ENCODE results near the gene STK24. TPM values are rescaled to one million over a fixed set of nuclear protein-coding genes. Genes with fewer than 3 reads are reported as not detected.

STK24 gene
- total and polyA plus RNA-seq, 2 donors (not counting 1 experiment from before 2014, with no cell fraction given) = 53.2 to 73.1 TPM

- peaks cover 3% of the 10 kb centered on the region for H4K20me1 ChIP-seq (ENCODE audit: control insufficient read depth, extremely low read depth, insufficient read depth, low read length)
- no peaks in the 10 kb centered on the region for H3K27me3 ChIP-seq (ENCODE audit: control insufficient read depth, insufficient read depth, low read length)
- H3K27ac ChIP-seq (ENCODE audit: insufficient read depth, low read length) = no peak overlapping the region
- no peak overlapping the region for H3K4me3 ChIP-seq (replicated peaks in 1 of 4; ENCODE audit: control extremely low read depth in 1 of 4, insufficient read depth in 1 of 4, low read depth in 3 of 4, low read length in 4 of 4)
- H3K79me2 ChIP-seq (ENCODE audit: control insufficient read depth, insufficient read depth, low read length) = peaks cover 90% of the 10 kb centered on the region
- no peak for DNase-seq (ENCODE audit: low read depth in 2 of 2)
- no peak for TF ChIP-seq EZH2 (IDR thresholded peaks at IDR 0.05; ENCODE audit: low read length, missing control alignments)
- TF ChIP-seq, protein P1, sequence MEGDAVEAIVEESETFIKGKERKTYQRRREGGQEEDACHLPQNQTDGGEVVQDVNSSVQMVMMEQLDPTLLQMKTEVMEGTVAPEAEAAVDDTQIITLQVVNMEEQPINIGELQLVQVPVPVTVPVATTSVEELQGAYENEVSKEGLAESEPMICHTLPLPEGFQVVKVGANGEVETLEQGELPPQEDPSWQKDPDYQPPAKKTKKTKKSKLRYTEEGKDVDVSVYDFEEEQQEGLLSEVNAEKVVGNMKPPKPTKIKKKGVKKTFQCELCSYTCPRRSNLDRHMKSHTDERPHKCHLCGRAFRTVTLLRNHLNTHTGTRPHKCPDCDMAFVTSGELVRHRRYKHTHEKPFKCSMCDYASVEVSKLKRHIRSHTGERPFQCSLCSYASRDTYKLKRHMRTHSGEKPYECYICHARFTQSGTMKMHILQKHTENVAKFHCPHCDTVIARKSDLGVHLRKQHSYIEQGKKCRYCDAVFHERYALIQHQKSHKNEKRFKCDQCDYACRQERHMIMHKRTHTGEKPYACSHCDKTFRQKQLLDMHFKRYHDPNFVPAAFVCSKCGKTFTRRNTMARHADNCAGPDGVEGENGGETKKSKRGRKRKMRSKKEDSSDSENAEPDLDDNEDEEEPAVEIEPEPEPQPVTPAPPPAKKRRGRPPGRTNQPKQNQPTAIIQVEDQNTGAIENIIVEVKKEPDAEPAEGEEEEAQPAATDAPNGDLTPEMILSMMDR (conservative IDR thresholded peaks at IDR 0.05 in 1 of 2, IDR thresholded peaks at IDR 0.05 in 1 of 2; ENCODE audit: low read depth in 1 of 2, low read length in 2 of 2) = no peak
- H3K9me3 ChIP-seq (ENCODE audit: control insufficient read depth, insufficient read depth, low read depth, low read length) = no peaks in the 10 kb centered on the region
- peaks cover 9% of the 10 kb centered on the region for H3K4me1 ChIP-seq (ENCODE audit: control insufficient read depth, extremely low read depth, insufficient read depth, low read length)
- no peaks in the 10 kb centered on the region for H3K36me3 ChIP-seq (ENCODE audit: control insufficient read depth, insufficient read depth, low read length)
- H2AFZ ChIP-seq (ENCODE audit: low read length) = no peak overlapping the region
- H3K9ac ChIP-seq (ENCODE audit: insufficient read depth, low read length) = no peak overlapping the region
- no peak overlapping the region for H3K4me2 ChIP-seq (ENCODE audit: extremely low read depth, insufficient read depth, low read length)
Measured at GRCh38 chr13:98536729-98537128, 40.2 kb downstream of the STK24 start.

- H3K36me3 ChIP-seq (ENCODE audit: control insufficient read depth, insufficient read depth, low read length) = no peaks in the 10 kb centered on the region
- H3K9ac ChIP-seq (ENCODE audit: insufficient read depth, low read length) = no peak overlapping the region
- H3K79me2 ChIP-seq (ENCODE audit: control insufficient read depth, insufficient read depth, low read length) = peaks cover 91% of the 10 kb centered on the region
- no peak overlapping the region for H2AFZ ChIP-seq (ENCODE audit: low read length)
- peaks cover 3% of the 10 kb centered on the region for H4K20me1 ChIP-seq (ENCODE audit: control insufficient read depth, extremely low read depth, insufficient read depth, low read length)
- TF ChIP-seq, protein P1 (conservative IDR thresholded peaks at IDR 0.05 in 1 of 2, IDR thresholded peaks at IDR 0.05 in 1 of 2; ENCODE audit: low read depth in 1 of 2, low read length in 2 of 2) = no peak
- TF ChIP-seq EZH2 (IDR thresholded peaks at IDR 0.05; ENCODE audit: low read length, missing control alignments) = no peak
- no peak overlapping the region for H3K27ac ChIP-seq (ENCODE audit: insufficient read depth, low read length)
- H3K4me1 ChIP-seq (ENCODE audit: control insufficient read depth, extremely low read depth, insufficient read depth, low read length) = peaks cover 9% of the 10 kb centered on the region
- no peaks in the 10 kb centered on the region for H3K27me3 ChIP-seq (ENCODE audit: control insufficient read depth, insufficient read depth, low read length)
- no peak overlapping the region for H3K4me3 ChIP-seq (replicated peaks in 1 of 4; ENCODE audit: control extremely low read depth in 1 of 4, insufficient read depth in 1 of 4, low read depth in 3 of 4, low read length in 4 of 4)
- H3K9me3 ChIP-seq (ENCODE audit: control insufficient read depth, insufficient read depth, low read depth, low read length) = no peaks in the 10 kb centered on the region
- H3K4me2 ChIP-seq (ENCODE audit: extremely low read depth, insufficient read depth, low read length) = no peak overlapping the region
- peak in 1 of 2 donors; percentile 45 for DNase-seq (ENCODE audit: low read depth in 2 of 2)
Measured at GRCh38 chr13:98535501-98536354, 41.2 kb downstream of the STK24 start.

GRCh38 chr13:98534821-98535220 lies 42.1 kb downstream of the STK24 start:
- Histone ChIP-seq H3K4me2 (ENCODE audit: extremely low read depth, insufficient read depth, low read length) (no peak overlapping the region), H4K20me1 (ENCODE audit: control insufficient read depth, extremely low read depth, insufficient read depth, low read length) (peaks cover 3% of the 10 kb centered on the region), H3K9me3 (ENCODE audit: control insufficient read depth, insufficient read depth, low read depth, low read length) (no peaks in the 10 kb centered on the region), H3K27me3 (ENCODE audit: control insufficient read depth, insufficient read depth, low read length) (no peaks in the 10 kb centered on the region), H3K79me2 (ENCODE audit: control insufficient read depth, insufficient read depth, low read length) (peaks cover 92% of the 10 kb centered on the region), H2AFZ (ENCODE audit: low read length) (no peak overlapping the region), H3K27ac (ENCODE audit: insufficient read depth, low read length) (no peak overlapping the region), H3K36me3 (ENCODE audit: control insufficient read depth, insufficient read depth, low read length) (no peaks in the 10 kb centered on the region), H3K4me3 (replicated peaks in 1 of 4; ENCODE audit: control extremely low read depth in 1 of 4, insufficient read depth in 1 of 4, low read depth in 3 of 4, low read length in 4 of 4) (no peak overlapping the region), H3K9ac (ENCODE audit: insufficient read depth, low read length) (no peak overlapping the region), H3K4me1 (ENCODE audit: control insufficient read depth, extremely low read depth, insufficient read depth, low read length) (peaks cover 4% of the 10 kb centered on the region)
- TF ChIP-seq, protein P1 (conservative IDR thresholded peaks at IDR 0.05 in 1 of 2, IDR thresholded peaks at IDR 0.05 in 1 of 2; ENCODE audit: low read depth in 1 of 2, low read length in 2 of 2) = no peak
- TF ChIP-seq EZH2 (IDR thresholded peaks at IDR 0.05; ENCODE audit: low read length, missing control alignments) = no peak
- DNase-seq (ENCODE audit: low read depth in 2 of 2) = no peak
